ENCODE measurements around the gene MAML3. TPM values are rescaled to one million over a fixed set of nuclear protein-coding genes. Genes with fewer than 3 reads are reported as not detected.
A peak's percentile ranks its signal among the peaks of the same experiment; 100 is the strongest.

Gene MAML3
- total and polyA plus RNA-seq, 2 of the 13 experiments (the other 11 are each of a cell fraction or from before 2014, with no cell fraction given): 0.05 to 0.13 TPM

GRCh38 chr4:139921429-139922184, 232.4 kb downstream of the MAML3 start (continued):
- 0 out of 2 replicates have a peak, but pooled peaks have one; percentile 27 for TF ChIP-seq ZMYM3 (CRISPR knock-in tag; IDR thresholded peaks at IDR 0.05)
- no peak for TF ChIP-seq ZNF678 (CRISPR knock-in tag; IDR thresholded peaks at IDR 0.05)
- no peak for TF ChIP-seq MXD1 (CRISPR knock-in tag; IDR thresholded peaks at IDR 0.05)
- TF ChIP-seq ZNF775 (CRISPR knock-in tag; IDR thresholded peaks at IDR 0.05; ENCODE audit: borderline replicate concordance): no peak
- TF ChIP-seq ZNF446 (CRISPR knock-in tag; IDR thresholded peaks at IDR 0.05): no peak
- TF ChIP-seq AHDC1 (CRISPR knock-in tag; IDR thresholded peaks at IDR 0.05; ENCODE audit: borderline replicate concordance): peak; percentile 59; the same call in 1 of the 2 replicates
- peak; percentile 93 for TF ChIP-seq SIX1 (CRISPR knock-in tag; IDR thresholded peaks at IDR 0.05; ENCODE audit: borderline replicate concordance)
- no peak for TF ChIP-seq ISX (CRISPR knock-in tag; conservative IDR thresholded peaks at IDR 0.05)
- 0 out of 2 replicates have a peak, but pooled peaks have one; percentile 23 for TF ChIP-seq ZNF121 (CRISPR knock-in tag; IDR thresholded peaks at IDR 0.05)
- TF ChIP-seq BCL6 (CRISPR knock-in tag; IDR thresholded peaks at IDR 0.05): peak; percentile 39; the same call in 1 of the 2 replicates
- TF ChIP-seq ZNF503 (CRISPR knock-in tag; IDR thresholded peaks at IDR 0.05): no peak
- 0 out of 2 replicates have a peak, but pooled peaks have one; percentile 23 for TF ChIP-seq ZSCAN29 (CRISPR knock-in tag; conservative IDR thresholded peaks at IDR 0.05)
- no peak for TF ChIP-seq ZBED4 (CRISPR knock-in tag; IDR thresholded peaks at IDR 0.05; ENCODE audit: borderline replicate concordance)
- 0 out of 2 replicates have a peak, but pooled peaks have one; percentile 25 for TF ChIP-seq GFI1 (CRISPR knock-in tag; IDR thresholded peaks at IDR 0.05; ENCODE audit: borderline replicate concordance)
- no peak for TF ChIP-seq ZNF496 (CRISPR knock-in tag; IDR thresholded peaks at IDR 0.05; ENCODE audit: insufficient replicate concordance)
- TF ChIP-seq ARNTL (CRISPR knock-in tag; IDR thresholded peaks at IDR 0.05): 0 out of 2 replicates have a peak, but pooled peaks have one; percentile 22

Data from HepG2 (cell line).